Immature natural killer cell (primary cell): ENCODE measurements around the gene MORF4L1. TPM values are rescaled to one million over a fixed set of nuclear protein-coding genes. Genes with fewer than 3 reads are reported as not detected.

Source experiments
- DNase-seq, 3 donors: peaks; one replicate each; pipeline ENCODE4 v3.0.0; 2022; ENCODE audit warnings: mixed read lengths in 1 of 3
- H3K27ac Mint-ChIP-seq, 6 donors: one replicate each; pipeline ENCODE4 v1.8.0; 2020; ENCODE audit warnings: mixed read lengths in 6 of 6, mild to moderate bottlenecking in 5 of 6, inconsistent platforms in 4 of 6, moderate library complexity in 3 of 6
- H3K27me3 Mint-ChIP-seq, 3 donors: one replicate each; pipeline ENCODE4 v1.8.0; 2020 to 2021; ENCODE audit warnings: low read depth in 3 of 3, mild to moderate bottlenecking in 3 of 3, mixed read lengths in 3 of 3, moderate library complexity in 3 of 3, inconsistent platforms in 1 of 3
- H3K36me3 Mint-ChIP-seq, 3 donors: one replicate each; pipeline ENCODE4 v1.8.0; 2020; ENCODE audit warnings: mixed read lengths in 3 of 3, inconsistent platforms in 2 of 3, mild to moderate bottlenecking in 2 of 3
- H3K4me1 Mint-ChIP-seq, 2 donors: one replicate each; pipeline ENCODE4 v1.8.0; 2020; ENCODE audit warnings: inconsistent platforms in 2 of 2, mild to moderate bottlenecking in 2 of 2, mixed read lengths in 2 of 2, moderate library complexity in 1 of 2
- H3K4me3 Mint-ChIP-seq, 5 donors: one replicate each; pipeline ENCODE4 v1.8.0; 2020; ENCODE audit warnings: mild to moderate bottlenecking in 5 of 5, mixed read lengths in 5 of 5, inconsistent platforms in 3 of 5, moderate library complexity in 3 of 5
- H3K9me3 Mint-ChIP-seq, 6 donors: one replicate each; pipeline ENCODE4 v1.8.0; 2020; ENCODE audit warnings: mild to moderate bottlenecking in 6 of 6, mixed read lengths in 6 of 6, inconsistent platforms in 4 of 6, moderate library complexity in 3 of 6
- polyA plus RNA-seq, 3 donors: library from polyadenylated mRNA; unstranded; fragments of 300-500 nt; fragmentation: Illumina TruSeq; gene quantifications; one replicate each; pipeline ENCODE4 v1.2.3, GENCODE V29; 2021

MORF4L1 gene
- polyA plus RNA-seq, 3 donors from 2014 or later, result 235 to 280 (median 253) TPM

- Mint-ChIP-seq H3K27me3 (peaks cover 1 to 8% (median 2%) of the 10 kb centered on the region in 3 donors), H3K4me1 (peaks cover 0 to 1% of the 10 kb centered on the region in 2 donors), H3K4me3 (no peak overlapping the region), H3K36me3 (peaks cover 0 to 4% (median 0%) of the 10 kb centered on the region in 3 donors), H3K9me3 (no peaks in the 10 kb centered on the region), H3K27ac (no peak overlapping the region)
- DNase-seq, result no peak
Measured at GRCh38 chr15:78928616-78929093, 56.0 kb downstream of the MORF4L1 start.

DNA sequence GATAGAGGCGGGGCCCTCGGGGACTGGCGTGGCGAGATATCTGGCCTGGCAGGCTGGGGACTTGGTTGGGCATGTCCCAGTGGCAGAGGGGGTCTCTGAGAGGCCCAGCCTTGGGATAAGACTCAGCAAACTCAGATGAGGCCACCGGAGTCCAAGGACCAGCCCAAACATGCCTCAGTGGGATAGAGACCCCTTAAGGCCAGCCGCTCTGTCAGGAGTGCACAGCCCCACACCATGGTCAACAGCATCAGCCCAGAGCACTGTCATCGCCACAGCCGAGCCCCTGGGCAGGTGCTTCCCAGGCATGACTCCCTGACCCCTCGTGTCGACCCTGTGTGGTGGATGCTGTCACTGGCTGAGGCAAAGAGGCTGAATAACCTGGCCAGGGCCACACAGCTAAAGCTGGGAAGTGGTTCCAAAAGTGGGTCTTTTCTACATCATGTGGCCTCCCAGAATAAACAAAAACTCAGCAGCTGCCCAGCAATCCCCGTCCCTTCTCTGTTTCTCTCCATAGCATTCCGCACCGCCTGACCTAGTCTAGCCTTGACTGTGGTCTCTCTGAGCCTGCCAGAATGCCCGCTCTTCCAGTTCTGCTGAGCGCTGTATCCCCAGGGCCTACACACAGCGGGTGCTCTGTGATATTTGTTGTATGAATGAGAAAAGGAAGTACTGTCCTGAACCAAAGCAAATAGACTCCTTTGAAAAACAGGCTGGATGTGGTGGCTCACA, 57.0 kb downstream of the MORF4L1 start:
- DNase-seq, result no peak
- Mint-ChIP-seq H3K27ac (no peak overlapping the region), H3K4me3 (no peak overlapping the region), H3K9me3 (no peaks in the 10 kb centered on the region), H3K27me3 (peaks cover 0 to 10% (median 2%) of the 10 kb centered on the region in 3 donors), H3K4me1 (no peaks in the 10 kb centered on the region), H3K36me3 (peaks cover 0 to 4% (median 0%) of the 10 kb centered on the region in 3 donors)

GRCh38 chr15:78930577-78931388, 58.1 kb downstream of the MORF4L1 start:
- DNase-seq, result no peak
- Mint-ChIP-seq H3K27me3 (peaks cover 0 to 10% (median 2%) of the 10 kb centered on the region in 3 donors), H3K4me1 (no peaks in the 10 kb centered on the region), H3K36me3 (peaks cover 0 to 4% (median 0%) of the 10 kb centered on the region in 3 donors), H3K4me3 (no peak overlapping the region), H3K27ac (no peak overlapping the region), H3K9me3 (no peaks in the 10 kb centered on the region)

- H3K4me1 Mint-ChIP-seq, result no peaks in the 10 kb centered on the region
- DNase-seq, result no peak
- H3K27ac Mint-ChIP-seq, result no peak overlapping the region
- no peak overlapping the region for H3K4me3 Mint-ChIP-seq
- H3K9me3 Mint-ChIP-seq, result no peaks in the 10 kb centered on the region
- H3K36me3 Mint-ChIP-seq, result peaks cover 0 to 4% (median 0%) of the 10 kb centered on the region in 3 donors
- peaks cover 0 to 10% (median 2%) of the 10 kb centered on the region in 3 donors for H3K27me3 Mint-ChIP-seq
Measured at GRCh38 chr15:78931439-78932257, 59.0 kb downstream of the MORF4L1 start.

DNA sequence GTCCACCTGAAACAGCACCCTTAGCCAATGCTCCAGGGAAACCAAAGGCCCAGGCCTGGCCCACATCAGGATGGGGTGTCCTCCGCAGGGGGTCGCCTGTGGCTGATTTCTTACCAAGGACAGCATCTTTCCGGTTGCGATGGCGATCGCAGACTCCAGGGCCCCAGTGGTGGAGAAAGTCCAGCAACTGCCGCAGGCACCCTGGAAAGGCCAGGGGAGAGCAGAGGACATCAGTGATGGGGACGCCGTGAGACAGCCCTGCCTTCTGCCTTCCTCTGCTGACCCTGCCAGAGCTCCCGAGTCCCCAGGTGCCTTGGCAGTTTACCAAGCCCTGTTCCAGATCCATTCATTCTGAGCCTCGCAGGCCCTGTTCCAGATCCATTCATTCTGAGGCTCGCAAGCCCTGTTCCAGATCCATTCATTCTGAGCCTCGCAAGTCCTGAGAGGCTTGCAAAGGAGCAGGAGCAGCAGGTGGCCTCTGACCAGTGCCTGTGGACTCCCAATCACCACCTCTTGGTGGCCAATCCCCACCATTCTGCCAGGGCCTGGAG, 59.6 kb downstream of the MORF4L1 start:
- no peaks in the 10 kb centered on the region for H3K9me3 Mint-ChIP-seq
- H3K4me1 Mint-ChIP-seq, result no peaks in the 10 kb centered on the region
- no peak overlapping the region for H3K4me3 Mint-ChIP-seq
- H3K27me3 Mint-ChIP-seq, result peaks cover 0 to 10% (median 0%) of the 10 kb centered on the region in 3 donors
- no peak overlapping the region for H3K27ac Mint-ChIP-seq
- H3K36me3 Mint-ChIP-seq, result no peaks in the 10 kb centered on the region
- no peak for DNase-seq

DNA sequence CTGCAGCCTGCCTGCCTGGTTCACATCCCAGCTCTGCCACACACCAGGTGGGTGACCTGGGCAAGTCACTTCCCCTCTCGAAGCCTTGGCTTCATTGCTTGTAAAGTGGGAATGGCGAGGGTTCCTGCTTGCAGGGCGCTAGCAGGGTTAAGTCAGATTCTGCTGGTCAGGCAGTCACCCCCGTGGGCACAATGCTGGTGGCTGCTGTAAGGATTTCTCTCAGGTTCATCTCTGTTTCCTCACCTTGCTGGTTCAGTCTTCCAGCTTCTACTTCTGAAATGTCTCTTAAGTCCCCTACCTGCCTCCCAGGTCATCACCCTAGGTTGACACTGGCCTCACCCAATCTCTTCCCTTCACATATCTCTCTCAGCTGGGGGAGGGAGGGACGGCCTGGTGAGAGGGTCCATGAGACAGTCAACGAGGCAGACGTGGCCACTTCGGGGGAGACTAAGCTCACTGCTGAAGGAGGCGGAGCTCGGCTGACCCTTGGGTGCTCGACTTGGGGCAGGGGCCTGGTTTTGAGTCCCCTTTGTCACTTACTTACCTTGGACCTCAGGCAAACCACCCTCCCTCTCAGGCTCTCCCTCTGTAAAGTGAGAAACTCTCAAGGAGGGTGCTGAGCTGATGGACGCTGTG, 60.6 kb downstream of the MORF4L1 start:
- peaks cover 0 to under 1% (median 0%) of the 10 kb centered on the region in 3 donors for H3K36me3 Mint-ChIP-seq
- H3K4me1 Mint-ChIP-seq, result no peaks in the 10 kb centered on the region
- no peak overlapping the region for H3K27ac Mint-ChIP-seq
- H3K9me3 Mint-ChIP-seq, result no peaks in the 10 kb centered on the region
- no peak for DNase-seq
- peaks cover 0 to 11% (median under 1%) of the 10 kb centered on the region in 3 donors for H3K27me3 Mint-ChIP-seq
- H3K4me3 Mint-ChIP-seq, result no peak overlapping the region

DNA sequence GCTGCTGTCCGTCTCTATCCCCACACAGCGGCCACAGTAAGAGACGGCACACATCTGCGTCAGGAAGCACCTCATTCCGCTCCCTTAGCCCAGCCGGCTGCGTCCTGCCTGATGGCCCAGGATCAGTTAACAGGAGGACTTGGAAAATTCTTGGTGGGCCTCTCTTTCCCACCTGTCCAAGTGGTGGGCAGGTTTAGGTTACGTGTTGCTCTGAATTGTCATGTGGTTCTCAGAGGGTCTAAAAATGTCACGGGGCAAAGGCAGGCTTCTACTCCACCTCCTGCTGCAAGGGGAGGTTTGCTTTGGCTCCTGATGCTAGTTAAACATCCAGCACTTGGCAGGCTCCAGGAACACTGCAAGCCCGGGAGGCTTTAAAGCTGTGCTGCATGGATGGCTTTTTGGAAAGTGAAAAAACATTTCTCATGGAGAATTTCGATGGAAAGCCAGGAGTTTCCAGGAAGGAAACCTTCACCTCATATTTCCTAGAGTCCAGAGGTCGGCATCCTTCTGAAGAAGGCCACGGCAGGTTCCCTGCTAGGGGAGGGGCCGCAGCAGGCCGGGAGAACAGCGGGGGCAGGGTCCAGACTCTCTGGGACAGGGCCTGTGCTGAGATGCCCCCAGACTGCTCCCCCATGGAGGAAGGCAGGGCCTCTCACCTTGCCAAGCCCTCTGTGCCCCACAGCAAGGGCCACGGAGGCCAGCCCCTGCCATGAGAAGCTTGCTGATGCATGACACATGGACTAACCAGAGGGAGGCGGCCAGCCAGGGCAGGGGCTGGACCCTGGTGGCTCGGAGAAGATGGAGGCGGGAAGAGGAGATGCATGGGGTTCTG, 61.3 kb downstream of the MORF4L1 start:
- peaks cover 0 to 1% of the 10 kb centered on the region in 2 donors for H3K4me1 Mint-ChIP-seq
- no peak overlapping the region for H3K4me3 Mint-ChIP-seq
- peaks cover 0 to 3% (median 0%) of the 10 kb centered on the region in 3 donors for H3K36me3 Mint-ChIP-seq
- H3K27me3 Mint-ChIP-seq, result peaks cover 0 to 12% (median 3%) of the 10 kb centered on the region in 3 donors
- no peak overlapping the region for H3K27ac Mint-ChIP-seq
- no peaks in the 10 kb centered on the region for H3K9me3 Mint-ChIP-seq
- DNase-seq, result no peak

DNA sequence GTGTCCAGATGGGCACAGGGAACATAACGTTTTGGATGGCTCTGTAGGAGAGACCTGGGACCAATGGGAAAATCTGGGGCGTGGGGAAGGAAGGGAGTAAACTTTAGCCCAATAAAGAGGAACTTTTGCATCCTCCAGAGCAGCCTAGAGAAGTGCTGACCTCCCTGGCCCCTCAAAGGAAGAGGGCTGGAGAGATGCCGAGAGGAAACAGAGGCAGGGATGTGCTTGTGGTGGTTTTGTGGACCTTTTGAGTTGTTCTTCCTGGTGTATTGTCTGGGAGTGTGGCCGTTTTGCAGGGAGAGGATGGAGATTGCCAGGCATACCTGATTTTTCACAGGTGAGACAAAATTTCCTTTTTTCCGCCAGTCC, 61.9 kb downstream of the MORF4L1 start:
- H3K27me3 Mint-ChIP-seq, result peaks cover 0 to 12% (median 3%) of the 10 kb centered on the region in 3 donors
- DNase-seq, result no peak
- H3K4me3 Mint-ChIP-seq, result no peak overlapping the region
- H3K36me3 Mint-ChIP-seq, result peaks cover 0 to 3% (median 0%) of the 10 kb centered on the region in 3 donors
- H3K4me1 Mint-ChIP-seq, result peaks cover 0 to 6% of the 10 kb centered on the region in 2 donors
- no peak overlapping the region for H3K27ac Mint-ChIP-seq
- no peaks in the 10 kb centered on the region for H3K9me3 Mint-ChIP-seq

GRCh38 chr15:78937132-78937739, 64.5 kb downstream of the MORF4L1 start:
- Mint-ChIP-seq H3K27ac (no peak overlapping the region), H3K27me3 (peaks cover 0 to 10% (median 3%) of the 10 kb centered on the region in 3 donors), H3K9me3 (no peaks in the 10 kb centered on the region), H3K4me3 (no peak overlapping the region), H3K4me1 (peaks cover 0 to 6% of the 10 kb centered on the region in 2 donors), H3K36me3 (peaks cover 0 to 3% (median 0%) of the 10 kb centered on the region in 3 donors)
- no peak for DNase-seq

GRCh38 chr15:78938658-78939488, 66.2 kb downstream of the MORF4L1 start:
- Mint-ChIP-seq H3K9me3 (no peaks in the 10 kb centered on the region), H3K4me1 (peaks cover under 1 to 6% of the 10 kb centered on the region in 2 donors), H3K4me3 (peak overlapping the region in 1 of 5 donors; percentile 74), H3K27ac (peak overlapping the region in 2 of 6 donors; percentile 39 to 81), H3K36me3 (peaks cover 0 to 3% (median 0%) of the 10 kb centered on the region in 3 donors), H3K27me3 (peaks cover 3 to 4% (median 4%) of the 10 kb centered on the region in 3 donors)
- DNase-seq, result peak in 1 of 3 donors; percentile 27

DNA sequence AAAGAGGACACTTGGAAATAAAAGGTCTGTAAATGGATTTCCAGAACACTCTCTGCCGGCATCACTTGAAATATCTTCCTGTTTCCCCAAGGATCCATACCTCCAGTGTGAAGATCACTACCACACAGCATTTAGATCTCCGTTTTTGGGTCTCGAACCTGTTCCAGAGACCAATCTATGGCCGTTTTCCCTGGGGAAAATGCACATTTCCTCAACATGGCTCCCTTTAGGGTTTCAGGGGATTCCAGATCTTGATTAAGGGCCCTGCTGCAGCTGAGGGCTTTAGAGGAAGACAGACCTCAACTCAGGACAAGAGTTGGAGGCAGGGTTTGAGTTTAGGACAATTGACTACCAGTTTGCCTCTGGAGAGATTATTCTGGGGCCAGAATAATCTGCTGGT, 70.1 kb downstream of the MORF4L1 start:
- Mint-ChIP-seq H3K36me3 (peaks cover 0 to 3% (median 0%) of the 10 kb centered on the region in 3 donors), H3K27me3 (peaks cover 2 to 6% (median 6%) of the 10 kb centered on the region in 3 donors), H3K9me3 (no peaks in the 10 kb centered on the region), H3K27ac (no peak overlapping the region), H3K4me3 (peak overlapping the region in 1 of 5 donors; percentile 29), H3K4me1 (peaks cover 6 to 7% of the 10 kb centered on the region in 2 donors)
- DNase-seq, result no peak
